GM12878 (cell line): ENCODE results near the gene TMCC3. TPM values are rescaled to one million over a fixed set of nuclear protein-coding genes. Genes with fewer than 3 reads are reported as not detected.
A peak's percentile ranks its signal among the peaks of the same experiment; 100 is the strongest.

Experiments
- ATAC-seq: fragments of 200-7000 bp; cut with Tn5 transposase; 3 replicates; pipeline ENCODE4 v1.9.1; 2020; ENCODE audit warnings: mild to moderate bottlenecking, moderate library complexity
- BruUV-seq: library from RNA; stranded (reverse); fragments of 400-500 nt; replicated peaks from 2 replicates; lab custom pipeline; 2021; lab: Mats Ljungman, UMichigan
- CTCF ChIA-PET: fragments of 300-600 bp; sonication (Branson Sonifier 250); formaldehyde crosslinking; extraction: SDS; loops from one replicate; lab custom pipeline; 2021; ENCODE audit warnings: inconsistent platforms; lab: Yijun Ruan, JAX
- POLR2A ChIA-PET: fragments of 350-600 bp; formaldehyde crosslinking; extraction: SDS; loops from one replicate; lab custom pipeline; 2021; ENCODE audit warnings: inconsistent platforms; lab: Charles Lee
- RAD21 ChIA-PET: fragments of 300-600 bp; sonication (Branson Sonifier 250); formaldehyde crosslinking; loops from one replicate; lab custom pipeline; 2023; ENCODE audit warnings: antibody characterized with exemption; ENCODE audit not compliant: unreplicated experiment; lab: Charles Lee
- SMC1A ChIA-PET: fragments of 300-600 bp; sonication (Branson Sonifier 250); formaldehyde crosslinking; loops from one replicate; lab custom pipeline; 2023; ENCODE audit not compliant: unreplicated experiment, uncharacterized antibody; lab: Charles Lee
- DNase-seq: peaks from one replicate; pipeline ENCODE4 v3.0.0-alpha.2; 2011; ENCODE audit warnings: low read depth, low spot score
- FAIRE-seq: peaks from 3 replicates; lab custom pipeline; 2011; peaks lifted over from hg19 to GRCh38; lab: Jason Lieb, UNC
- H2AFZ ChIP-seq: 2 replicates; pipeline ENCODE4 v1.6.0; 2011; ENCODE audit warnings: low read depth, low read length, control low read depth; ENCODE audit not compliant: control insufficient read depth
- H3K27ac ChIP-seq: 2 replicates; pipeline ENCODE4 v1.5.1; 2011; ENCODE audit warnings: control low read depth; ENCODE audit not compliant: control insufficient read depth, insufficient read depth
- H3K27me3 ChIP-seq, 2 experiments: replicated peaks in 1 of 2; 2 replicates each; pipeline versions ENCODE4 v1.6.0 to v1.6.1; 2011; ENCODE audit warnings: low read length in 1 of 2; ENCODE audit not compliant: control insufficient read depth in 2 of 2, insufficient read depth in 2 of 2
- H3K36me3 ChIP-seq, 2 experiments: 2 replicates each; pipeline ENCODE4 v1.5.1; 2011; ENCODE audit warnings: low read length in 1 of 2; ENCODE audit not compliant: control insufficient read depth in 2 of 2, insufficient read depth in 2 of 2
- H3K4me1 ChIP-seq: 2 replicates; pipeline ENCODE4 v1.6.1; 2011; ENCODE audit warnings: mild to moderate bottlenecking, low read length, moderate library complexity, mixed read lengths; ENCODE audit not compliant: control insufficient read depth, insufficient read depth
- H3K4me2 ChIP-seq: 2 replicates; pipeline ENCODE4 v1.6.0; 2011; ENCODE audit warnings: control low read depth; ENCODE audit not compliant: control insufficient read depth, insufficient read depth
- H3K4me3 ChIP-seq: fragments of 200-600 bp; sonication (generic); 2 replicates; pipeline ENCODE4 v1.5.1; 2016
- H3K79me2 ChIP-seq: 2 replicates; pipeline ENCODE4 v1.6.0; 2011; ENCODE audit warnings: low read length; ENCODE audit not compliant: control insufficient read depth, insufficient read depth
- H3K9ac ChIP-seq: 2 replicates; pipeline ENCODE4 v1.8.0; 2011; ENCODE audit warnings: low read length, control low read depth, mixed read lengths; ENCODE audit not compliant: control insufficient read depth, insufficient read depth
- H3K9me3 ChIP-seq: replicated peaks from 3 replicates; pipeline ENCODE4 v1.5.1; 2011; ENCODE audit warnings: mild to moderate bottlenecking, low read length; ENCODE audit not compliant: control insufficient read depth, insufficient read depth
- H4K20me1 ChIP-seq: 2 replicates; pipeline ENCODE4 v1.6.0; 2011; ENCODE audit not compliant: control insufficient read depth, insufficient read depth
- ETV6 ChIP-seq, 2 experiments: fragments of 450-650 bp in 1 of 2; IDR thresholded peaks in 1 of 2; conservative IDR thresholded peaks in 1 of 2; 2 replicates each; pipeline ENCODE4 v1.6.1; 2014; ENCODE audit warnings: antibody characterized with exemption in 1 of 2, borderline replicate concordance in 1 of 2, low read depth in 1 of 2, mild to moderate bottlenecking in 1 of 2, moderate library complexity in 1 of 2
- MEF2A ChIP-seq: IDR thresholded peaks from 2 replicates; pipeline ENCODE4 v1.6.1; 2011; ENCODE audit warnings: low read depth, mild to moderate bottlenecking, low read length, moderate library complexity; ENCODE audit not compliant: insufficient read depth
- MYC ChIP-seq: IDR thresholded peaks from 2 replicates; pipeline ENCODE4 v1.6.1; 2011; ENCODE audit warnings: mild to moderate bottlenecking, low read length, moderate library complexity, inconsistent platforms; ENCODE audit not compliant: insufficient read depth, insufficient replicate concordance, insufficient read length, severe bottlenecking
- NBN ChIP-seq: fragments of 450-650 bp; IDR thresholded peaks from 2 replicates; pipeline ENCODE4 v1.6.1; 2016
- SPI1 ChIP-seq: IDR thresholded peaks from 2 replicates; pipeline ENCODE4 v1.6.1; 2011; ENCODE audit warnings: low read depth, mild to moderate bottlenecking, low read length, moderate library complexity, borderline replicate concordance; ENCODE audit not compliant: insufficient read depth
- STAT3 ChIP-seq: IDR thresholded peaks from 2 replicates; pipeline ENCODE4 v1.6.1; 2011; ENCODE audit warnings: low read depth, low read length, improper control_type of control experiment
- TCF7 ChIP-seq: IDR thresholded peaks from 2 replicates; pipeline ENCODE4 v1.6.1; 2014; ENCODE audit warnings: antibody characterized with exemption, borderline replicate concordance
- ZBTB33 ChIP-seq: fragments of 450-650 bp; IDR thresholded peaks from 2 replicates; pipeline ENCODE4 v1.6.1; 2017; ENCODE audit warnings: mild to moderate bottlenecking
- ZNF207 ChIP-seq: fragments of 450-650 bp; IDR thresholded peaks from 2 replicates; pipeline ENCODE4 v1.6.1; 2014; ENCODE audit warnings: antibody characterized with exemption, mild to moderate bottlenecking, borderline replicate concordance
- WGBS: methylation state at CpG from one replicate; pipeline ENCODE4 v1.1.6; 2016; ENCODE audit warnings: low lambda C conversion rate; ENCODE audit not compliant: insufficient replicate concordance, insufficient coverage; ENCODE audit errors: missing lambda C conversion rate; 5-methylcytosine and 5-hydroxymethylcytosine counted together
- in situ Hi-C: fragments of 300-500 bp; cut with MboI; formaldehyde crosslinking; loops from 9 replicates; pipeline ENCODE4 v1.14.3; 2018; ENCODE audit warnings: mixed read lengths
- intact Hi-C: fragments of 100-400 bp; cut with micrococcal nuclease; formaldehyde crosslinking; loops from one replicate; pipeline ENCODE4 v1.14.2; 2022; ENCODE audit not compliant: unreplicated experiment
- polyA plus RNA-seq, 11 experiments: library from polyadenylated mRNA; depleted of rRNA in 4 of 11; unstranded in 6 of 11; stranded (reverse) in 5 of 11; fragments of >200 nt; fragmentation: Nextera tagmentation in 4 of 11; fragmentation: Illumina TruSeq in 1 of 11; extraction: Ambion mirVana in 4 of 11; extraction: Trizol in 1 of 11; gene quantifications; 1 replicate in 1 of 11; 2 replicates in 10 of 11; pipeline versions ENCODE4 v1.2.1 to v1.2.3, GENCODE V29; 2011 to 2016; ENCODE audit warnings: inconsistent platforms in 2 of 11, missing spikeins in 2 of 11, low read depth in 1 of 11
- total RNA-seq, 4 experiments: library from RNA; depleted of rRNA in 3 of 4; stranded (reverse); fragments of >200 nt in 3 of 4; fragmentation: Illumina TruSeq in 1 of 4; extraction: Trizol in 1 of 4; gene quantifications; 2 replicates each; pipeline versions ENCODE4 v1.2.1 to v1.2.3, GENCODE V29; 2013 to 2021

The TMCC3 gene
- total and polyA plus RNA-seq, 10 of the 15 experiments (the other 5 are each of a cell fraction or from before 2014, with no cell fraction given): 5.8 to 29.8 (median 12.6) TPM

- no peaks in the 10 kb centered on the region; a peak in 2 of 4 replicates for H3K36me3 ChIP-seq
- FAIRE-seq (no peak), DNase-seq (no peak), ATAC-seq (no peak)
- SMC1A ChIA-PET: interaction anchor here (1.2 kb wide), 1 partner anchor 13 kb away, joined by 3 read pairs; no protein-coding TSS in a partner anchor
- no peak overlapping the region for H3K27ac ChIP-seq
- peaks cover 2% of the 10 kb centered on the region for H3K79me2 ChIP-seq
- in situ Hi-C loops: no loop called here
- H4K20me1 ChIP-seq: no peaks in the 10 kb centered on the region; the same call in 1 of the 2 replicates
- POLR2A ChIA-PET: interaction anchor here (0.6 kb wide), 2 partner anchors 11 to 1125 kb away, joined by 5 to 7 read pairs; no protein-coding TSS in a partner anchor
- H3K4me3 ChIP-seq: no peak overlapping the region
- H3K4me1 ChIP-seq: no peaks in the 10 kb centered on the region
- no peaks in the 10 kb centered on the region for H3K27me3 ChIP-seq
- H2AFZ ChIP-seq: no peak overlapping the region
- WGBS: 88% methylated on average over 14 of the region's 14 CpGs
- CTCF ChIA-PET: interaction anchor here (0.6 to 1.0 kb wide), 3 partner anchors 11 to 1012 kb away, joined by 3 to 4 read pairs (median 3); no protein-coding TSS in a partner anchor
- intact Hi-C loops: no loop called here
- no peak for TF ChIP-seq SPI1
- no peaks in the 10 kb centered on the region for H3K9me3 ChIP-seq
- no peak overlapping the region for H3K4me2 ChIP-seq
- H3K9ac ChIP-seq: no peak overlapping the region
- RAD21 ChIA-PET: no interaction called here
- BruUV-seq: TSS peak; percentile 25
Measured at GRCh38 chr12:94615260-94616181, 34.8 kb downstream of the TMCC3 start.

DNA sequence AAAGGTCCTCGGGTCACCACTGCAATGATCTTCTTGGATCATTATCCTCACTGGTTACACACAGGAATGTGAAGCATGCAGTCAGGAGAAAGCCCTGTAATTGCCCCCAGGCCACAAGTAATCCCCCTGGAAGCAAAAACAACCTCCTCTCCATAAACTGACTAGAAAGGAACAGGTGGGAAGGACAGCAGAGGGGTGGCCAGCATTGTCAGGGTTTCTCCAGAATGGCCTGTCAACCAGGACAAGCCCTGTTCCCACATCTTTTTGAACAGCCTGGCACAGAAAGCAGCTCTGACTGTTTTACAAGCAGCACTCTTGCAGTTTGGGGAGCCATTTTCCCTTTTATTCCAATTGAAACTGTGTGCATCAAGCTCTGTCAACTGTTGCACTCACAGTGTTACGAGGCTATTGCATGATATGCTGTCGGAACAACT, 36.1 kb downstream of the TMCC3 start:
- intact Hi-C loops: no loop called here
- SMC1A ChIA-PET: interaction anchor here (1.2 kb wide), 1 partner anchor 64 kb away, joined by 3 read pairs; no protein-coding TSS in a partner anchor
- no peaks in the 10 kb centered on the region; the same call in 2 of the 3 replicates for H3K9me3 ChIP-seq
- no peaks in the 10 kb centered on the region for H3K27me3 ChIP-seq
- peaks cover 2% of the 10 kb centered on the region for H3K79me2 ChIP-seq
- no peaks in the 10 kb centered on the region for H3K4me1 ChIP-seq
- H3K4me2 ChIP-seq: no peak overlapping the region
- ATAC-seq: no peak
- FAIRE-seq: no peak
- H3K27ac ChIP-seq: no peak overlapping the region
- H4K20me1 ChIP-seq: no peaks in the 10 kb centered on the region; the same call in 1 of the 2 replicates
- RAD21 ChIA-PET: interaction anchor here (0.6 to 0.7 kb wide), 2 partner anchors 341 to 1247 kb away, joined by 3 to 4 read pairs; no protein-coding TSS in a partner anchor
- CTCF ChIA-PET: interaction anchor here (0.6 kb wide), 1 partner anchor 1014 kb away, joined by 3 read pairs; no protein-coding TSS in a partner anchor
- in situ Hi-C loops: no loop called here
- no peak overlapping the region for H3K9ac ChIP-seq
- H3K4me3 ChIP-seq: no peak overlapping the region
- DNase-seq: no peak
- BruUV-seq: no TSS peak
- no peaks in the 10 kb centered on the region; a peak in 2 of 4 replicates for H3K36me3 ChIP-seq
- POLR2A ChIA-PET: interaction anchor here (0.6 kb wide), 1 partner anchor 1124 kb away, joined by 5 read pairs; no protein-coding TSS in a partner anchor
- H2AFZ ChIP-seq: no peak overlapping the region
- WGBS: 92% methylated on average over 3 of the region's 3 CpGs
- TF ChIP-seq ZNF207 (no peak), NBN (no peak), ZBTB33 (no peak), ETV6 (conservative IDR thresholded peaks at IDR 0.05 in 1 of 2, IDR thresholded peaks at IDR 0.05 in 1 of 2; ENCODE audit: borderline replicate concordance in 1 of 2, low read depth in 1 of 2) (no peak), MYC (no peak), STAT3 (no peak), MEF2A (no peak), TCF7 (no peak)
